NCI-H1048 (cell line): ENCODE data around the gene CCDC180.
"Not testable (repeated sequence)": the region's sequence is repeated elsewhere in the genome, so short reads cannot be mapped to it uniquely, and the experiment has no call there.

ENCODE experiments used
- DNase-seq: peaks from one replicate; lab custom pipeline; 2025; lab: John Stamatoyannopoulos, UW

Gene CCDC180

DNA sequence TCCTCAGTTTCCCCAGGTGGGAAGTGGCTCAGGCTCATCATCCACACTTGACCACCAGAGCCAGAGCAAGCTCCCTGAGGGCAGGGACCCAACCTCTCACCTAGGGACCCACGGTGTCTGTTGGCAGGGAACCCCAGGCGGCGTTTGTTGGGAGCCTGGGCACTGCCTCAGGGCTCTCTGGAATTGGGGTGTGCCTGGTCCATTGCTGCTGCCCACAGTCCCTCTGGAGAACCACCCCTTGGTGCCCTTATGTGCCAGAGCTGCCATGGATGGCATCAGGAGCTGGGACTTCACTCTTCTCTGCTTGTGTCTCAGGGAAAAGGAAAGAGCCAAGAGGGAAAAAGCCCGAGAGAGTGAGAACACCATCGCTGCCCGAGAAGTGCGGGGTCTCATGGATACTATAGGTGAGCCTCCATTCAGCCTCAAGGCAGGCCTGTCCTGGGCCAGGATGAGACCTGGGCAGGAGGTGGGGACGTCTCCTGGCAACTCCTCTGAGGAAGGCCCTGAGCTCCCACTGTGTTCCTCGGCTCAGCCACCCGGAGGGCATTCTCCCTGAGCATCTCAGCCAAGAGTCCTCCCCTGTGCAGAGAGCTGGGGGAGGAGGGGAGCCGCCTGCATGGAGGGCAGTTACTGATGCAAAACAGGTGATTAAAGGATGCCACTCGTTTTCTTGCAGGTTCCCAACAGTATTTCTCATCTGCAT is 4.5 kb downstream of the CCDC180 start:
- no peak for DNase-seq

DNA sequence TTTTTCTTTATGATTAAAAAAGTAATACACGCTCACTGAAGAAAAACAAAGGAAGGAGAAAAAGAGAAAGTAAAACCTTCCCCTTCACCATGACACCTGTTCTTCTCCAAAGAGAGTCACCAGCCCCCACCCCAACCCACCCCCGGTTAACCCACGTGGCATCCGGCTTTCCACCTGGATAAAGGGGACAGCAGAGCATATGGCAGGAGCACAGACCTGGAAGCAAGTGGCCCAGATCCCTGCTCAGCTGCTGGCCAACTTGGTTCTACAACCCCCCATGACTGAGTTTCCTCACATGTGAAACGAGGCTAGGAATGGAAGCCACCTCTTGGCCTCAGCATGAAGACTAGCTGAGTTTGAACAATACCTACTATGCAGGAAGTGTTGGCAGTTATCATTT is 5.1 kb downstream of the CCDC180 start:
- no peak for DNase-seq

DNA sequence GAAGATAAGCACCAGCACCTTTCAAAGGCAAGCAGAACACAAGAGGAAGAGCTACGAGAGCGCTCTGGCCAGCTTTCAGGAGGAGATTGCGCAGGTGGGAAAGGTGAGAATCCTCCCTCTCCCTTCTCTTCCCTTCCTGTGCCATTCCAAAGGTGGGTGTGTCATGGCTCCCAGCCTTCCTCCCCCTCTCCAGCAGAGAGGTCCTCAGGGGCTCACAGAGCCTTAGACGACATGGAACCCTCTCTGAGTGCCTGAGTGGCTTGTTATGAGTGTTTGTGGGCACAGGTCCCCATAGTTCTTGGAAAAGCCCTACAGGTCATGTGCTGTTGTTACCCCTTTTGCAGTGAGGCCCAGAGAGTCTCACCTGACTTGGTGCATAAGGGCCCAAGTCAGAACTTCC is 5.8 kb downstream of the CCDC180 start:
- DNase-seq: no peak

DNA sequence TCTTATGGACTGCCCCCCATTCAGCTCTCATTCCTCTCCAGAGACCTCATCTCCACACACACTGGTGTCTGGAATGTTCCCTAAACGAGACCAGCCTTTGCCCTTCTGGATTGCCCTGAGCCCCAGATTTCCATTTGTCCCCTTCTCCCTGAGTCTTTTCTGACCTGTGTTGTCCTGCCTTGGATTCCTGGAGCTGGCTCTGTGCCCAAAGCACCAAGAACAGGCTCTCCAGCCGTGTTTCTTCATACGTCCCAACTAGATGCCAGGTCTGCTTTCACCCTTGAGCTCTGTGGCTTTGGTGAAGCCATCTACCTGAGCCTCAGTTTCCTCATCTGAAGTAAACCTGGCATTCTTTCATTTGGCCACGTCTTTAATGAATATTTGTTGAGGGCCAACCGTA is 6.3 kb downstream of the CCDC180 start:
- no peak for DNase-seq

DNA sequence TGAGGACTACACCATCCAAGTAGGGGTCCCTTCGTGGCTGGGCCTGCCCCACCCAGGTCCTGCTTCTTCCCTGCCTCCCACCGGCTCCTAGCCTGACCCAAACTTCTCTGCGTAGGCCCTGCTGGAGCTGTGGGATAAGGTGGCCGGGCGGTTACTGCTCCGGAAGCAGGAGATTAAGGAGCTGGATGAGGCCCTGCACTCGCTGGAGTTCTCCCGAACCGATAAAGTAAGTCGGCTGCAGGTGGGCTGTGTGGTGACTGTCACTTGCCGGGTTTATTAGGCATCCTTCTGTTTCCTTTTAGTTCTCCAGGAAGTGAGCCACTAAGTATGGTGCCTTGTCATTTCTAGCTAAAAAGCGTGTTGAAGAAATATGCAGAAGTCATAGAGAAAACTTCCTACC is 7.0 kb downstream of the CCDC180 start:
- no peak for DNase-seq

DNA sequence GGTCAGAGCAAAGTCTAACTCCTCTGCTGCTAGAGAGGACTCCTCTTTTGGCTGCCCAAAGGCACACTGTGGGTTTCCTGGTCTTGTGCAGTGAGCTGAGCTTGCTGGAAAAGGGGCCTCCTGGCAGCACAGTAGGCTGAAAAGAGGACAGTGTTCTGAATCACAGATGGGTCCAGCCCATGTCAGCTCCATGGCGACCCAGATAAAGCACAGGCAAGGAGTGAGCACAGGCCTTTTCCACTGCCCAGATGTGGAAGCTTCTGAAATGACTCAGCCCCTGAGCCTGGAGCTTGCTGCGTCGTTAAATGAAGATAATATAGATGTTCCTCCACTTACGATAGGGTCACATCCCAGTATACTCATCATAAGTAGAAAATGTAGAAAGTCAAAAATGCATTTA is 8.1 kb downstream of the CCDC180 start:
- DNase-seq: no peak

DNA sequence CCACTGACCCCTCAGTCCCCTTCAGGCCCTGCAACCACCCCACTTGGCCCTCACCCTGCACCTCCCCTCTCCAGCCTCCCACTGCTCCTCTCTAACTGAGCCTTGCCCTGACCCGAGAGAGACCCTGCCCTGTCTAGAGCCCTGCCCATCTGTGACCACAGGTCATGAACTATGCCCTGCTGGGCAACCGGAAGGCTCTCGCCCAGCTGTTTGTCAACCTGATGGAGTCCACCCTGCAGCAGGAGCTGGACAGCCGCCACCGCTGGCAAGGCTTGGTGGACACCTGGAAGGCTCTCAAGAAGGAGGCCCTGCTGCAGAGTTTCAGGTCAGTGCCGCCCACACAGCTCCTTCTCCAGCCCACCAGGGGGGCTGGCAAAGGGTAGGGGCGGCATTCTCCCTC is 9.4 kb downstream of the CCDC180 start:
- no peak for DNase-seq

DNA sequence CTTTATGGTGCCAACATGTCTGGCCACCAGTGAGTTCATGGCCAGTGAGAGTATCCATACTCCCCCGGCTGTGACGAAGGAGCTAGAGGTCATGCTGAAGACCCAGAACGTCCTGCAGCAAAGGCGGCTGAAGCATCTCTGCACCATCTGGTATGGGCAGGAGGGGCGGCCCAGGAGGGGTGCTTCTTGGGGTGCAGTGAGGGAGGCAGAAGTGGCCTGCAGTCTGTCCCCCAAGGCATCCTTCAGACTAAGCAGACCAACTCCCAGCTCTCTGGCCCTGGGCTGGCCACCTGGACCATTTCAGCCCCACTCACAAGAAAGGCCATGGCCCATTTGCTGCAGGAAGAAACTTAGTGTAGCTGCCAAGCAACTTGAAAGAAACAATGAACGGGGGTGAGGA is 11.0 kb downstream of the CCDC180 start:
- DNase-seq: no peak

DNA sequence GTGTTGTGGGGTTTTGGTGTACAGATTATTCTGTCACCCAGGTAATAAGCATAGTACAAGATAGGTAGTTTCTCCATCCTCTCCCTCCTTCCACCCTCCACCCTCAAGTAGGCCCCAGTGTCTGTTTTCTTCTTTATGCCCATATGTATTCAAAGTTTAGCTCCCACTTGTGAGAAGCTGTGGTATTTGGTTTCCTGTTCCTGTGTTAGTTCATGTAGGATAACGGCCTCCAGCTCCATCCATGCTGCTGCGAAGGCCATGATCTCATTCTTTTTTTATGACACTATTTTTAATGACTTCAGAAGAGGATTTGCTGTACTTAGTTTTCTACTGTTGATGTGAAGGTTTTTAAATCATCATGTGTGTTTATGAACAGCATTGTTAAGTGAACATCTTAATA is 11.9 kb downstream of the CCDC180 start:
- DNase-seq: no peak

DNA sequence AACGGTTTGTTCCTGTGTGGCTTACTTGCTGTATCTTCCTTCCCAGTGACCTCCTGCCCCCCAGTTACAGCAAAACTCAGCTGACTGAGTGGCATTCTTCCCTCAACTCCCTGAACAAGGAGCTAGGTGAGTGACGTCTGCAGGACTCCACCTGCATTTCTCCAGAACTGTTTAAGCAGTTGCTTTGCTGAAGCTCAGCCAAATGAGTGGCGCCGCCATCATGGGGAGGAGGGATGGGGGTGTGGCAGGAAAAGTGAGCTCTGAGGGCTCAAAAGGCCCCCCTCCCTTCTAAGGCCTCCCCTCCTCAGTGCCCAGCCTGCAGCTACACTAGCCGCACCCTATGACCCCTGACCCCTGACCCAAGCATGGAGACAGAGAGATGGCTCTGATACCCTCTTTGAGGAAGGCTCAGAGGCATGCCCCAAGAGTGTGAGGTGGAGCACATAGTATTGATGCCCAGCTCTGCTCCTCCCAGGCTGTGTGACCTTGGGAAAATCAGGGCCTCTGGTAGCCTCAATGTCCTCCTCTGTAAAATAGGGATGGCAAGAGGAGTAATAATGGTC is 12.7 kb downstream of the CCDC180 start:
- DNase-seq: no peak

DNA sequence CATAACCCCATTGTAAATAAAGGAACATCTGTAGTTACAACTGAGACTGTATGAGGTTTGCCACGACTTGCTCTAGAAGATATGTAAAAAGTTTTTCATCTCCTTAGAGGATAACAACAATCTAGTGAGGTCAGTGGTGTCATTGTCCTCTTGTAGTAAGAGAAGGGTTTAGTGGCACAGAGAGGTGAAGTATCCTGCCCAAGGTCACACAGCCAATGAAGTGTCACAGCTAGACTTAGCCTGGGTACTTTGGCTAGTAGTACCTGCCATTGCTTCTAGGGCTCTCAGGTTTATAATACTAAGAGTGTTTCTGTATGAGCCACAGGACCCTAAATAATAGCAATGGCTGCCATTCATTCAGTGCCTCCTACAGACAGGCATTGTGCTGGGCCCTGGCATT is 13.8 kb downstream of the CCDC180 start:
- DNase-seq: no peak

DNA sequence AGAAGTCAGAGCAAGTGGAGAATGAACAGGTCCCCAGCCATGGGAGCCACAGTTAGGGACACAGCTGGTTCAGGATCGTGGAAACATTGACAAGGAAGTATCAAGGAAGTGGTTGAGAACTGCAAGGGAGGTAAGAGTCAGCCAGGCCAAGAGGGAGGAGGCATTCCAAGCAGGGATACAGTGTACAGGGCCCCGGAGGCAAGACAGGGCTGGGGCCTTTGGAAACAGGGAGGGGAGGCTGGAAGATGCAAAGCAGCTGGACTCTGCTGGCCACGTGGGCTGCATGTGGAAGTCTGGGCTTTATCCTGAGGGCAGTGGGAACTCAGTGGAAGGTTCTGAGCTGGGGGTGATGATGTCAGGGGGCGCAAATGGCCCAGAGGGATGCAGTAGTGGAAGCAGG is 14.2 kb downstream of the CCDC180 start:
- no peak for DNase-seq

DNA sequence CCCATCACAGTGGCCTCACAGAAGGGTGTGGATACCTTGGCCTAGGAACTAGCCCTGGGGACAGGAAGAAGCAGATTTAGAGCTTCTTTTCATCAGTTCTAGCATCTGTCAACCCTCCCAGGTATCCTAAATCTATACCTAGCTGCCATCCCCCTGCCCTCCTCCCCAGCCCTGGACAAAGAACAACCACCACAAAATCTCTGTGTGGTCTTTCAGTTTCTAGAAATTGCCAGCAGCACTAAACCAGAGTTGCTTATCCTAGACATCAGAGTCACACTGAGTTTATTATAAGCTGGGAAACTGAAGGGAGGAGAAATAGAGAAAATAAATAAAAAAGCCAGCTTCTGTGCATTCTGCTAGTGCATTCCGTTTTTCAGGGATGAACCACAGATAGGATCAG is 14.6 kb downstream of the CCDC180 start:
- DNase-seq: no peak

DNA sequence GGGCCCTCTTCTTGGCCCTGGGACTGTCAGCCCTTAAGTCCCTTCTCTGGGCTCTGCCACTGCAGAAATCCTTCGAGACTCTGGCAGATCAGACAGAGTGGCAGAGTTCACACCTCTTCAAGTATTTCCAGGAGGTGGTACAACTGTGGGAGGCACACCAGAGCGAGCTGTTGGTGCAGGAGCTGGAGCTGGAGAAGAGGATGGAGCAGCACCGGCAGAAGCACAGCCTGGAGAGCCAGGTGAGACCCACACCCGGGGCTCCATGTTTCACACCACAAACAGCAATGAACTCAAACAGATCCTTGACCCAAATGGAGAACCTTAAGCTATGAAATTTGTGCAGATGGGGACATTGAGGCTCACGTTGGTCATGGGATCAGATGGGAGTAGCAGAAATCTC is 17.5 kb downstream of the CCDC180 start:
- DNase-seq: no peak

DNA sequence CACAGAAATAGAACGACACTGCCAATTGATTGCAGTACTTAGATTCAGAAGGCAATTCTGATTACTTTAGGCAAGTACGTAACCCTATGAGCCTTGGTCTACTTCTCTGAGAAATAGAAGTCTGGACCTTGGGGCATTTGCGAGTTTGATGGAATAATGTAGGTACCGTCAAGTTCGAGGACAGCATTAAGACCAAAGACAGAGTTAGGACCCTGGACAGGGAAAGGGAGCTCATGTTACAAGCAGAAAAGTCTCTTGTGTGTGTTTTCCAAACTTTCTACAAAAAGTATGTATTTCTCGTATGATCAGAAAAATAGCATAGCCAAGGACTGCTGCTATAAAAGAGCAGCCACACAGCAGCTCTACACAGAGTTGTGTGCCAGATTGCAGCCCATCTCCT is 20.1 kb downstream of the CCDC180 start:
- DNase-seq: no peak

DNA sequence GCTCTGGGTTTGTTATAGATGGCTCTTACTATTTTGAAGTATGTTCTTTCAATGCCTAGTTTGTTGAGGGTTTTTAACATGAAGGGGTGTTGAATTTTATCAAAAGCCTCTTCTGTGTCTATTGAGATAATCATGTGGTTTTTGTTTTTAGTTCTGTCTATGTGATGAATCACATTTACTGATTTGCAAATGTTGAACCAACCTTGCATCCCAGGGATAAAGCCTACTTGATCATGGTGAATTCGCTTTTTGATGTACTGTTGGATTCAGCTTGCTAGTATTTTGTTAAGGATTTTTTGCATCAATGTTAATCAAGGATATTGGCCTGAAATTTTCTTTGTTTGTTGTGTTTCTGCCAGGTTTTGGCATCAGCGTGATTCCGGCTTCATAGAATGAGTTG is 25.5 kb downstream of the CCDC180 start:
- no peak for DNase-seq

DNA sequence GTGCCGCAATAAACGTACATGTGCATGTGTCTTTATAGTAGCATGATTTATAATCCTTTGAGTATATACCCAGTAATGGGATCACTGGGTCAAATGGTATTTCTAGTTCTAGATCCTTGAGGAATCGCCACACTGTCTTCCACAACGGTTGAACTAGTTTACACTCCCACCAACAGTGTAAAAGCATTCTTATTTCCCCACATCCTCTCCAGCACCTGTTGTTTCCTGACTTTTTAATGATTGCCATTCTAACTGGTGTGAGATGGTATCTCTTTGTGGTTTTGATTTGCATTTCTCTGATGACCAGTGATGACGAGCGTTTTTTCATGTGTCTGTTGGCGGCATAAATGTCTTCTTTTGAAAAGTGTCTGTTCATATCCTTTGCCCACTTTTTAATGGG is 28.2 kb downstream of the CCDC180 start:
- DNase-seq: not testable (repeated sequence)

DNA sequence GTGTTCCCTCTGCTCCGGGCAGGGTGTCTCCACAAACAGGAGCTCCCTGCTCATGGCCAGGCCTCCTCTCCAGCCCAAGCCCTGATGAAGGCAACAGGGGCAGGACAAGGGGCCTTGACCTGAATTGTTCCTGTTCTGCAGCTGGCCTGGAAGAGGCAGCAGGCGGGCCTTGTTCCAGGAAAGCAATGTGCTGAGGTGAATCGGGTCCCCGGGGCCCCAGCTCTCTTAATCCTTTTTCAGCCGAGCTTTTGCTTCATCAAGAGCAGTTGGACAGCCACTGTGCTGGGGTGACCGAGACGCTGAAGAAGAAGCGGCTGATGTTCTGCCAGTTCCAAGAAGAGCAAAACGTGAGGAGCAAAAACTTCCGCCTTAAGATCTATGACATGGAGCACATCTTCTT is 41.4 kb downstream of the CCDC180 start:
- DNase-seq: no peak

DNA sequence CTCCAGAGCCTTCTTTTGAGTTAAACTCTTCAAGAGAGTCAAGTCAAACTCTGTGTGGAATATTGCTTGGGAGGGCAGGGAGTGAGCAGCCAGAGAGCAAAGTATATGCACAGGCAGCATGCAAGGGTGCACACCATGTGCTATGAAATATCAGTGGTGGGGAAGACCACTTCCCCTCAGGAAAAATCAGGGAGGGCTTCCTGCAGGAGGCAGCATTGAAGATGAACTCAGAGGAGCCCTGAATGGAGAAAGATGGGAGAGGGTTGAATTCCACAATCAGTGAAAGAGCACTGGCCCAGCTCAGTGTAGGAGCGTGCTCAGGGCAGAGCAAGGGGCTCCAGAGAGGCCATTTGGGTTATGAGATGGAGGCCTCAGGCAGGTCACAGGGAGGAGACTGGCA is 41.9 kb downstream of the CCDC180 start:
- no peak for DNase-seq

DNA sequence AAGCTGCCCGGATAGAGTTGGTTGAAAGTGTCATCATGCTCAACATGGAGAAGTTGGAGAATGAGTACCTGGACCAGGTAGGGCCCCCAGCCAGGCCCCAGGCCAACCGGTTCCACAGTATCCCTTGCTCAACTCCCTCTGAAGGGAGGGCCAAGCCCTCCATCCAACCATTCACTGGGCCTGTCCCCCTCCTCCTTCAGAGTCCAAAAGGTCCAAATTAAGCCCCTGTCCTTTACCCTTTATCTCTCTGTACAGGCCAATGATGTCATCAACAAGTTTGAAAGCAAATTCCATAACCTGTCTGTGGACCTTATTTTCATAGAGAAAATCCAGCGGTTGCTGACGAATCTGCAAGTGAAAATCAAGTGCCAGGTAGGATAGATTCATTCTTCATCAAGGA is 47.2 kb downstream of the CCDC180 start:
- DNase-seq: no peak

DNA sequence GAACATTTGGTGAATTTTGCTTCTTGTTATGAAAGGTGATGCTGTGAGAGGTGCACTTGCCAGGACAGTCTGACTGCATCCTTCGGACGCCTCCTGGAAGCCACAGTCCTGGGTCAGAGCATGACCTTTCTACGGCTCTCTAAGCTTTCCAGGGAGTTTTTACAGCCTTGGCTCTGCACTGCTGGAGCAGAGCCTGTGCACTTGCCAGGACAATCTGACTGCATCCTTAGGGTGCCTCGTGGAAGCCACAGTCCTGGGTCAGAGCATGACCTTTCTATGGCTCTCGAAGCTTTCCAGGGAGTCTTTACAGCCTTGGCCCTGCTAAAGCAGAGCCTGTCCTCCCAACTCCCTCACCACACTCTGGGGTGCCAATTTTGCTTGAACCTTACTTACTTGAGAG is 49.6 kb downstream of the CCDC180 start:
- no peak for DNase-seq
